Progenitor cell of endocrine pancreas (in vitro differentiated cells): ENCODE results near the gene THSD7A. TPM values are rescaled to one million over a fixed set of nuclear protein-coding genes. Genes with fewer than 3 reads are reported as not detected.

Source experiments
- DNase-seq: peaks from one replicate; pipeline ENCODE4 v3.0.0; 2021; ENCODE audit warnings: low spot score; ENCODE audit not compliant: unreplicated experiment
- H3K27ac Mint-ChIP-seq: 2 replicates; pipeline ENCODE4 v1.8.0; 2021; ENCODE audit warnings: mild to moderate bottlenecking, moderate library complexity, mixed read lengths
- H3K27me3 Mint-ChIP-seq: 2 replicates; pipeline ENCODE4 v1.8.0; 2021; ENCODE audit warnings: mixed read lengths
- H3K36me3 Mint-ChIP-seq: 2 replicates; pipeline ENCODE4 v1.8.0; 2022; ENCODE audit warnings: mixed read lengths; ENCODE audit not compliant: insufficient read depth
- H3K4me1 Mint-ChIP-seq: 2 replicates; pipeline ENCODE4 v1.8.0; 2021; ENCODE audit warnings: low read depth, mixed read lengths
- H3K4me3 Mint-ChIP-seq: 2 replicates; pipeline ENCODE4 v1.8.0; 2021; ENCODE audit warnings: low read depth, mild to moderate bottlenecking, moderate library complexity, mixed read lengths
- H3K9me3 Mint-ChIP-seq: 2 replicates; pipeline ENCODE4 v1.8.0; 2021; ENCODE audit warnings: low read depth, mixed read lengths
- CTCF ChIP-seq: fragments of 200-600 bp; sonication (generic); IDR thresholded peaks from one replicate; pipeline ENCODE4 v1.5.0; 2021; ENCODE audit warnings: antibody characterized with exemption, mild to moderate bottlenecking; ENCODE audit not compliant: unreplicated experiment
- total RNA-seq: library from RNA; stranded (reverse); gene quantifications from 2 replicates; pipeline ENCODE4 v1.2.1, GENCODE V29; 2021

The THSD7A gene
- total RNA-seq, 1 donor from 2014 or later, result 4.7 TPM

- no peak overlapping the region for H3K4me3 Mint-ChIP-seq
- peaks cover 8% of the 10 kb centered on the region for H3K4me1 Mint-ChIP-seq
- H3K36me3 Mint-ChIP-seq, result peaks cover 2% of the 10 kb centered on the region
- DNase-seq, result no peak
- H3K27me3 Mint-ChIP-seq, result no peaks in the 10 kb centered on the region
- peaks cover 7% of the 10 kb centered on the region for H3K9me3 Mint-ChIP-seq
- no peak overlapping the region for H3K27ac Mint-ChIP-seq
- no peak for TF ChIP-seq CTCF
Observed at GRCh38 chr7:11817111-11817740, 14.8 kb downstream of the THSD7A start.

- Mint-ChIP-seq H3K36me3 (no peaks in the 10 kb centered on the region), H3K4me1 (no peaks in the 10 kb centered on the region), H3K9me3 (no peaks in the 10 kb centered on the region), H3K27ac (no peak overlapping the region), H3K4me3 (no peak overlapping the region), H3K27me3 (no peaks in the 10 kb centered on the region)
- TF ChIP-seq CTCF, result no peak
- DNase-seq, result no peak
Observed at GRCh38 chr7:11811709-11812108, 20.3 kb downstream of the THSD7A start.

- no peaks in the 10 kb centered on the region for H3K4me1 Mint-ChIP-seq
- no peaks in the 10 kb centered on the region for H3K9me3 Mint-ChIP-seq
- no peak overlapping the region for H3K4me3 Mint-ChIP-seq
- H3K27me3 Mint-ChIP-seq, result no peaks in the 10 kb centered on the region
- no peak overlapping the region for H3K27ac Mint-ChIP-seq
- no peak for TF ChIP-seq CTCF
- no peak for DNase-seq
- H3K36me3 Mint-ChIP-seq, result no peaks in the 10 kb centered on the region
Observed at GRCh38 chr7:11810043-11810625, 21.9 kb downstream of the THSD7A start.

GRCh38 chr7:11807000-11807399, 25.0 kb downstream of the THSD7A start:
- TF ChIP-seq CTCF, result no peak
- H3K27ac Mint-ChIP-seq, result no peak overlapping the region
- H3K4me1 Mint-ChIP-seq, result no peaks in the 10 kb centered on the region
- H3K9me3 Mint-ChIP-seq, result no peaks in the 10 kb centered on the region
- H3K4me3 Mint-ChIP-seq, result no peak overlapping the region
- no peak for DNase-seq
- no peaks in the 10 kb centered on the region for H3K27me3 Mint-ChIP-seq
- no peaks in the 10 kb centered on the region for H3K36me3 Mint-ChIP-seq

GRCh38 chr7:11804621-11805020, 27.4 kb downstream of the THSD7A start:
- Mint-ChIP-seq H3K27ac (no peak overlapping the region), H3K4me1 (no peaks in the 10 kb centered on the region), H3K9me3 (no peaks in the 10 kb centered on the region), H3K27me3 (no peaks in the 10 kb centered on the region), H3K4me3 (no peak overlapping the region), H3K36me3 (no peaks in the 10 kb centered on the region)
- no peak for DNase-seq
- no peak for TF ChIP-seq CTCF
